IPS-20b (cell line): Measurements from ENCODE around the gene FRMD4A.

Experiments used
- H3K27ac ChIP-seq: one replicate; pipeline ENCODE4 v1.5.1; 2013; ENCODE audit warnings: low read length
- H3K27me3 ChIP-seq: 2 replicates; pipeline ENCODE4 v1.6.1; 2013; ENCODE audit warnings: mild to moderate bottlenecking, low read length, inconsistent platforms; ENCODE audit not compliant: insufficient read depth
- H3K36me3 ChIP-seq: 2 replicates; pipeline ENCODE4 v1.6.1; 2013; ENCODE audit warnings: low read depth, mild to moderate bottlenecking, inconsistent platforms, low read length, moderate library complexity; ENCODE audit not compliant: insufficient read depth
- H3K4me1 ChIP-seq: 2 replicates; pipeline ENCODE4 v1.6.1; 2013; ENCODE audit warnings: mild to moderate bottlenecking, control low read depth, inconsistent platforms, low read length, moderate library complexity; ENCODE audit not compliant: insufficient read depth
- H3K4me3 ChIP-seq: 2 replicates; pipeline ENCODE4 v1.5.1; 2013; ENCODE audit warnings: mild to moderate bottlenecking, low read length, inconsistent platforms
- H3K9ac ChIP-seq: 2 replicates; pipeline ENCODE4 v1.6.1; 2013; ENCODE audit warnings: low read depth, mild to moderate bottlenecking, inconsistent platforms, low read length, moderate library complexity
- H3K9me3 ChIP-seq: 2 replicates; pipeline ENCODE4 v1.6.1; 2013; ENCODE audit warnings: mild to moderate bottlenecking, low read depth, low read length, inconsistent platforms; ENCODE audit not compliant: insufficient read depth

Gene FRMD4A

GRCh38 chr10:13882119-13882711, 448.5 kb downstream of the FRMD4A start:
- peak overlapping the region; percentile 72 for H3K9ac ChIP-seq
- peak overlapping the region; percentile 80 for H3K27ac ChIP-seq
- no peaks in the 10 kb centered on the region for H3K36me3 ChIP-seq
- peaks cover 39% of the 10 kb centered on the region for H3K4me1 ChIP-seq
- peak overlapping the region; percentile 43; the same call in 1 of the 2 replicates for H3K4me3 ChIP-seq
- H3K9me3 ChIP-seq = no peaks in the 10 kb centered on the region
- no peaks in the 10 kb centered on the region for H3K27me3 ChIP-seq

GRCh38 chr10:13880760-13881159, 450.0 kb downstream of the FRMD4A start:
- no peaks in the 10 kb centered on the region for H3K9me3 ChIP-seq
- no peak overlapping the region for H3K9ac ChIP-seq
- peaks cover 40% of the 10 kb centered on the region for H3K4me1 ChIP-seq
- H3K36me3 ChIP-seq = no peaks in the 10 kb centered on the region
- peak overlapping the region; percentile 80 for H3K27ac ChIP-seq
- H3K27me3 ChIP-seq = no peaks in the 10 kb centered on the region
- H3K4me3 ChIP-seq = no peak overlapping the region

- H3K9me3 ChIP-seq = no peaks in the 10 kb centered on the region
Measured at GRCh38 chr10:13877154-13877909, 453.4 kb downstream of the FRMD4A start.

GRCh38 chr10:13873196-13873595, 457.5 kb downstream of the FRMD4A start:
- Histone ChIP-seq H3K27me3 (no peaks in the 10 kb centered on the region), H3K9ac (no peak overlapping the region), H3K4me1 (peaks cover 10% of the 10 kb centered on the region; the same call in 1 of the 2 replicates), H3K27ac (no peak overlapping the region), H3K9me3 (no peaks in the 10 kb centered on the region), H3K36me3 (no peaks in the 10 kb centered on the region), H3K4me3 (no peak overlapping the region)

More at GRCh38 chr10:13877154-13877909, 453.4 kb downstream of the FRMD4A start:
- H3K4me1 ChIP-seq = peaks cover 27% of the 10 kb centered on the region
- H3K4me3 ChIP-seq = no peak overlapping the region
- no peak overlapping the region for H3K9ac ChIP-seq
- H3K27me3 ChIP-seq = no peaks in the 10 kb centered on the region
- H3K27ac ChIP-seq = no peak overlapping the region
- no peaks in the 10 kb centered on the region for H3K36me3 ChIP-seq

- Histone ChIP-seq H3K4me3 (no peak overlapping the region), H3K9ac (no peak overlapping the region)
Measured at GRCh38 chr10:13872411-13872810, 458.3 kb downstream of the FRMD4A start.

GRCh38 chr10:13871776-13872175, 458.9 kb downstream of the FRMD4A start:
- no peaks in the 10 kb centered on the region for H3K9me3 ChIP-seq
- no peaks in the 10 kb centered on the region for H3K4me1 ChIP-seq

More at GRCh38 chr10:13872411-13872810, 458.3 kb downstream of the FRMD4A start:
- Histone ChIP-seq H3K4me1 (peaks cover 3% of the 10 kb centered on the region; the same call in 1 of the 2 replicates), H3K27ac (no peak overlapping the region), H3K27me3 (no peaks in the 10 kb centered on the region), H3K36me3 (no peaks in the 10 kb centered on the region), H3K9me3 (no peaks in the 10 kb centered on the region)

GRCh38 chr10:13871011-13871410, 459.7 kb downstream of the FRMD4A start:
- Histone ChIP-seq H3K9me3 (no peaks in the 10 kb centered on the region), H3K27me3 (no peaks in the 10 kb centered on the region), H3K9ac (no peak overlapping the region), H3K27ac (no peak overlapping the region), H3K4me1 (peaks cover 6% of the 10 kb centered on the region; the same call in 1 of the 2 replicates), H3K4me3 (no peak overlapping the region), H3K36me3 (no peaks in the 10 kb centered on the region)

More at GRCh38 chr10:13871776-13872175, 458.9 kb downstream of the FRMD4A start:
- Histone ChIP-seq H3K36me3 (no peaks in the 10 kb centered on the region), H3K9ac (no peak overlapping the region), H3K27me3 (no peaks in the 10 kb centered on the region), H3K27ac (no peak overlapping the region), H3K4me3 (no peak overlapping the region)

GRCh38 chr10:13869295-13869664, 461.4 kb downstream of the FRMD4A start:
- no peaks in the 10 kb centered on the region for H3K27me3 ChIP-seq
- H3K9me3 ChIP-seq = no peaks in the 10 kb centered on the region
- peaks cover 6% of the 10 kb centered on the region; the same call in 1 of the 2 replicates for H3K4me1 ChIP-seq
- no peaks in the 10 kb centered on the region for H3K36me3 ChIP-seq
- no peak overlapping the region for H3K4me3 ChIP-seq
- H3K9ac ChIP-seq = no peak overlapping the region
- no peak overlapping the region for H3K27ac ChIP-seq

GRCh38 chr10:13868528-13869294, 462.0 kb downstream of the FRMD4A start:
- no peak overlapping the region for H3K9ac ChIP-seq
- peaks cover 6% of the 10 kb centered on the region; the same call in 1 of the 2 replicates for H3K4me1 ChIP-seq
- H3K4me3 ChIP-seq = no peak overlapping the region
- H3K9me3 ChIP-seq = no peaks in the 10 kb centered on the region
- no peaks in the 10 kb centered on the region for H3K36me3 ChIP-seq
- H3K27me3 ChIP-seq = no peaks in the 10 kb centered on the region
- H3K27ac ChIP-seq = no peak overlapping the region

GRCh38 chr10:13867822-13868221, 462.9 kb downstream of the FRMD4A start:
- no peaks in the 10 kb centered on the region for H3K36me3 ChIP-seq
- no peaks in the 10 kb centered on the region for H3K9me3 ChIP-seq
- no peak overlapping the region for H3K4me3 ChIP-seq
- H3K27ac ChIP-seq = no peak overlapping the region
- peaks cover 8% of the 10 kb centered on the region; the same call in 1 of the 2 replicates for H3K4me1 ChIP-seq
- no peaks in the 10 kb centered on the region for H3K27me3 ChIP-seq
- no peak overlapping the region for H3K9ac ChIP-seq

- Histone ChIP-seq H3K4me3 (no peak overlapping the region), H3K9me3 (no peaks in the 10 kb centered on the region), H3K4me1 (peaks cover 9% of the 10 kb centered on the region; the same call in 1 of the 2 replicates), H3K36me3 (no peaks in the 10 kb centered on the region), H3K27me3 (no peaks in the 10 kb centered on the region), H3K9ac (no peak overlapping the region; the same call in 1 of the 2 replicates), H3K27ac (no peak overlapping the region)
Measured at GRCh38 chr10:13865758-13866491, 464.8 kb downstream of the FRMD4A start.
